Measurements from ENCODE around the gene VAV1.

DNA sequence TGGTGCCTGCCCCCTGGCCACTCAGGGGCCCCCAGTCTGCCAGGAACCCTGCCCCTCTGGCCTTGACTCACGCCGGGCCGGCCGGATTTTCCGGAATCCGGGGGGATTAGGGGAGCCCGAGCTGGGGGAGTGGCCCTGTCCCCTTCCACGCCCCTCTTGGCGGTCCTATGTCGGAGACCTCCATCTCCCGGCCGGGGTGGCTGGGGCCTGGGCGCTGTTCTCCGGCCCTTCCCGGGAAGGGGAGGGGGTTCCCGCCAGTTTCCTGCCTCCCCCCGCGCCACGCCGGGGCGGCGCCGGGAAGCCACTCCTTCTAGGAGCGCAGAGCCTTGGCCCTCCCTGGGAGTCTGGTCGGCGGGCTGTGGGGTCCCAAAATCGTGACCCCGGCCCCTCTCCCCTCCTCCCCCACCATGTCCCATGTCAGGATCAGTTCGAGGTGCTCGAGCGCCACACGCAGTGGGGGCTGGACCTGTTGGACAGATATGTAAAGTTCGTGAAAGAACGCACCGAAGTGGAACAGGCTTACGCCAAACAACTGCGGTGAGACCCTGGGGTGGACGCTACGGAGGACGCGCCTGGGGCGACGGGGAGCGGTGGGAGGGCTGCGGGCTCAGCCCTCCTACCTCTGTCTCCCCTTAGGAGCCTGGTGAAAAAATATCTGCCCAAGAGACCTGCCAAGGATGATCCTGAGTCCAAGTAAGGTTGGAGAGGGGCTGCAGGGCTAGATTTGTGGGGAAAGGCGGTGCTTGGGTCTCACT is 31.7 kb upstream of the VAV1 start:
- TF ChIP-seq, protein P1, sequence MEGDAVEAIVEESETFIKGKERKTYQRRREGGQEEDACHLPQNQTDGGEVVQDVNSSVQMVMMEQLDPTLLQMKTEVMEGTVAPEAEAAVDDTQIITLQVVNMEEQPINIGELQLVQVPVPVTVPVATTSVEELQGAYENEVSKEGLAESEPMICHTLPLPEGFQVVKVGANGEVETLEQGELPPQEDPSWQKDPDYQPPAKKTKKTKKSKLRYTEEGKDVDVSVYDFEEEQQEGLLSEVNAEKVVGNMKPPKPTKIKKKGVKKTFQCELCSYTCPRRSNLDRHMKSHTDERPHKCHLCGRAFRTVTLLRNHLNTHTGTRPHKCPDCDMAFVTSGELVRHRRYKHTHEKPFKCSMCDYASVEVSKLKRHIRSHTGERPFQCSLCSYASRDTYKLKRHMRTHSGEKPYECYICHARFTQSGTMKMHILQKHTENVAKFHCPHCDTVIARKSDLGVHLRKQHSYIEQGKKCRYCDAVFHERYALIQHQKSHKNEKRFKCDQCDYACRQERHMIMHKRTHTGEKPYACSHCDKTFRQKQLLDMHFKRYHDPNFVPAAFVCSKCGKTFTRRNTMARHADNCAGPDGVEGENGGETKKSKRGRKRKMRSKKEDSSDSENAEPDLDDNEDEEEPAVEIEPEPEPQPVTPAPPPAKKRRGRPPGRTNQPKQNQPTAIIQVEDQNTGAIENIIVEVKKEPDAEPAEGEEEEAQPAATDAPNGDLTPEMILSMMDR (IDR thresholded peaks at IDR 0.05; ENCODE audit: borderline replicate concordance, extremely low read depth, low read length, poor library complexity, severe bottlenecking) = no peak
- TF ChIP-seq EZH2 (IDR thresholded peaks at IDR 0.05; ENCODE audit: borderline replicate concordance, low read depth, low read length, severe bottlenecking) = no peak

Data from DND-41 (cell line).